ENCODE measurements around the gene ZNF521.

DNA sequence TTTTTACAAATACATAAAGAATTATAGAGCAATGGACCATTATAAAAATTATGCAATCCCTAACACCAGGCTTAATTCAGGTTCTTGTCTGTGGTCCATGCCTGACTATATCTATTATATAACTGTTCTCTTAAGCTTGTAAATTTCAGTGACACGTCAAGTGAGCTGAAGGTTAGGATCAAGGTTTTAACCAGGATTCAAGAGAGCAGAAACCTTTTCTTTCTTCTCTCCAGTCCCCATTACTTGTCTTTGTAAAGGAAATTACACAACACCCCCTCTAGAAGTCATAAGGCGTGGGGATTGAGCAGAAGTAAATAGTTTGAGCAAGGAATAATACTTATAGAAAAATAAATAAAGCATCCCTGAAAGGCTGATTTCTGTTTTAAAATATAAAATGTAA, 122.0 kb downstream of the ZNF521 start:
- no peak for TF ChIP-seq ZNF8 (CRISPR knock-in tag; IDR thresholded peaks at IDR 0.05)
- no peak for TF ChIP-seq ZFP3 (CRISPR knock-in tag; IDR thresholded peaks at IDR 0.05)
- TF ChIP-seq, protein P1, sequence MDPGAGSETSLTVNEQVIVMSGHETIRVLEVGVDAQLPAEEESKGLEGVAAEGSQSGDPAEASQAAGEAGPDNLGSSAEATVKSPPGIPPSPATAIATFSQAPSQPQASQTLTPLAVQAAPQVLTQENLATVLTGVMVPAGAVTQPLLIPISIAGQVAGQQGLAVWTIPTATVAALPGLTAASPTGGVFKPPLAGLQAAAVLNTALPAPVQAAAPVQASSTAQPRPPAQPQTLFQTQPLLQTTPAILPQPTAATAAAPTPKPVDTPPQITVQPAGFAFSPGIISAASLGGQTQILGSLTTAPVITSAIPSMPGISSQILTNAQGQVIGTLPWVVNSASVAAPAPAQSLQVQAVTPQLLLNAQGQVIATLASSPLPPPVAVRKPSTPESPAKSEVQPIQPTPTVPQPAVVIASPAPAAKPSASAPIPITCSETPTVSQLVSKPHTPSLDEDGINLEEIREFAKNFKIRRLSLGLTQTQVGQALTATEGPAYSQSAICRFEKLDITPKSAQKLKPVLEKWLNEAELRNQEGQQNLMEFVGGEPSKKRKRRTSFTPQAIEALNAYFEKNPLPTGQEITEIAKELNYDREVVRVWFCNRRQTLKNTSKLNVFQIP (CRISPR knock-in tag; IDR thresholded peaks at IDR 0.05; ENCODE audit: borderline replicate concordance, low read depth) = no peak
- TF ChIP-seq TCF4 (CRISPR knock-in tag; IDR thresholded peaks at IDR 0.05; ENCODE audit: borderline replicate concordance) = no peak
- TF ChIP-seq ZC3H10 (CRISPR knock-in tag; IDR thresholded peaks at IDR 0.05) = no peak
- TF ChIP-seq PPARA (CRISPR knock-in tag; IDR thresholded peaks at IDR 0.05; ENCODE audit: borderline replicate concordance) = no peak

All from SK-N-SH treated with all-trans-retinoic acid at 6 μM for 48 hours (cell line).